ENCODE measurements around the gene BEND3.

DNA sequence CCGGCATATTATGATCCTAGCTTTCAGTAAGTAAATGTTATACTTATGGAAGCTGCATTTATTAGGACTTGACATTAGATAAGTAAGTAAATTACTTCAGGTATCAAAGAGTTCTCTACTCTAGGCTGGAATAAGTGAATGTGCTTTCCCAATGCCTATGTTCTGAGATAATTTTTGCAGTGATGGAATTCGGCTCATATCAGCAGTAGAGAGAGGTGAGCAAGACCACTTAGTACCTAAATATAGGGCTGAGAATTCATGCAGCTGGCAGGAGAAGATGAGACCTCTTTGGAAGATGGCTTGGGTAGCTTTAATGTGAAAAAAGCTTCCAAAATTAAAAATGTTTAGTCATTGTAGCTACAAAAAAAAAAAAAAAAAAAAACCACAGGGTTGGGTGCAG lies 13.3 kb upstream of the BEND3 start:
- TF ChIP-seq POLR2AphosphoS5 (IDR thresholded peaks at IDR 0.05): no peak
- TF ChIP-seq EZH2 (IDR thresholded peaks at IDR 0.05; ENCODE audit: borderline replicate concordance, insufficient read depth, low read length, poor library complexity, severe bottlenecking): no peak
- TF ChIP-seq, protein P1, sequence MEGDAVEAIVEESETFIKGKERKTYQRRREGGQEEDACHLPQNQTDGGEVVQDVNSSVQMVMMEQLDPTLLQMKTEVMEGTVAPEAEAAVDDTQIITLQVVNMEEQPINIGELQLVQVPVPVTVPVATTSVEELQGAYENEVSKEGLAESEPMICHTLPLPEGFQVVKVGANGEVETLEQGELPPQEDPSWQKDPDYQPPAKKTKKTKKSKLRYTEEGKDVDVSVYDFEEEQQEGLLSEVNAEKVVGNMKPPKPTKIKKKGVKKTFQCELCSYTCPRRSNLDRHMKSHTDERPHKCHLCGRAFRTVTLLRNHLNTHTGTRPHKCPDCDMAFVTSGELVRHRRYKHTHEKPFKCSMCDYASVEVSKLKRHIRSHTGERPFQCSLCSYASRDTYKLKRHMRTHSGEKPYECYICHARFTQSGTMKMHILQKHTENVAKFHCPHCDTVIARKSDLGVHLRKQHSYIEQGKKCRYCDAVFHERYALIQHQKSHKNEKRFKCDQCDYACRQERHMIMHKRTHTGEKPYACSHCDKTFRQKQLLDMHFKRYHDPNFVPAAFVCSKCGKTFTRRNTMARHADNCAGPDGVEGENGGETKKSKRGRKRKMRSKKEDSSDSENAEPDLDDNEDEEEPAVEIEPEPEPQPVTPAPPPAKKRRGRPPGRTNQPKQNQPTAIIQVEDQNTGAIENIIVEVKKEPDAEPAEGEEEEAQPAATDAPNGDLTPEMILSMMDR (IDR thresholded peaks at IDR 0.05; ENCODE audit: poor library complexity, severe bottlenecking): no peak
- TF ChIP-seq, protein P2, sequence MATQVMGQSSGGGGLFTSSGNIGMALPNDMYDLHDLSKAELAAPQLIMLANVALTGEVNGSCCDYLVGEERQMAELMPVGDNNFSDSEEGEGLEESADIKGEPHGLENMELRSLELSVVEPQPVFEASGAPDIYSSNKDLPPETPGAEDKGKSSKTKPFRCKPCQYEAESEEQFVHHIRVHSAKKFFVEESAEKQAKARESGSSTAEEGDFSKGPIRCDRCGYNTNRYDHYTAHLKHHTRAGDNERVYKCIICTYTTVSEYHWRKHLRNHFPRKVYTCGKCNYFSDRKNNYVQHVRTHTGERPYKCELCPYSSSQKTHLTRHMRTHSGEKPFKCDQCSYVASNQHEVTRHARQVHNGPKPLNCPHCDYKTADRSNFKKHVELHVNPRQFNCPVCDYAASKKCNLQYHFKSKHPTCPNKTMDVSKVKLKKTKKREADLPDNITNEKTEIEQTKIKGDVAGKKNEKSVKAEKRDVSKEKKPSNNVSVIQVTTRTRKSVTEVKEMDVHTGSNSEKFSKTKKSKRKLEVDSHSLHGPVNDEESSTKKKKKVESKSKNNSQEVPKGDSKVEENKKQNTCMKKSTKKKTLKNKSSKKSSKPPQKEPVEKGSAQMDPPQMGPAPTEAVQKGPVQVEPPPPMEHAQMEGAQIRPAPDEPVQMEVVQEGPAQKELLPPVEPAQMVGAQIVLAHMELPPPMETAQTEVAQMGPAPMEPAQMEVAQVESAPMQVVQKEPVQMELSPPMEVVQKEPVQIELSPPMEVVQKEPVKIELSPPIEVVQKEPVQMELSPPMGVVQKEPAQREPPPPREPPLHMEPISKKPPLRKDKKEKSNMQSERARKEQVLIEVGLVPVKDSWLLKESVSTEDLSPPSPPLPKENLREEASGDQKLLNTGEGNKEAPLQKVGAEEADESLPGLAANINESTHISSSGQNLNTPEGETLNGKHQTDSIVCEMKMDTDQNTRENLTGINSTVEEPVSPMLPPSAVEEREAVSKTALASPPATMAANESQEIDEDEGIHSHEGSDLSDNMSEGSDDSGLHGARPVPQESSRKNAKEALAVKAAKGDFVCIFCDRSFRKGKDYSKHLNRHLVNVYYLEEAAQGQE (IDR thresholded peaks at IDR 0.05; ENCODE audit: borderline replicate concordance): no peak
- TF ChIP-seq EP300 (conservative IDR thresholded peaks at IDR 0.05; ENCODE audit: poor library complexity, severe bottlenecking): no peak
- no peak for TF ChIP-seq RAD21 (conservative IDR thresholded peaks at IDR 0.05)
